Cortex of kidney (tissue), 1 donor: Measurements from ENCODE around the gene DUSP12.

Experiments used
- DNase-seq: peaks from one replicate; lab custom pipeline; 2025; lab: John Stamatoyannopoulos, UW

Gene DUSP12

DNA sequence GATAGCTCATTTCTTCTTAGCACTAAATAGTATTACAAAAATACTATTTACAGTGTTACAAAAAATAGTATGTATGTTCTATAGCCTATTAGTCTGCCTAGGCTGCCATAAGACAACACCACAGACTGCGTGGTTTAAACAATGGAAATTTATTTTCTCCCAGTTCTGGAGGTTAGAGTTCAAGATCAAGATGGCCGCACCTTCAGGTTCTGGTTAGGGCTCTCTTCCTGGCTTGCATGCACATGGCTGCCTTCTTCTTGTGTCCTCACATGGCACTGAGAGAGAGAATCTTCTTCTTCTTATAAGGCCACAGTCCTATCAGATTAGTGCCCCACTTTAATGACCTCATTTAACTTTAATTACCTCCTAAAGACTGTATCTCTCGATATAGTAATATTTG, 20.7 kb downstream of the DUSP12 start:
- DNase-seq, result no peak

DNA sequence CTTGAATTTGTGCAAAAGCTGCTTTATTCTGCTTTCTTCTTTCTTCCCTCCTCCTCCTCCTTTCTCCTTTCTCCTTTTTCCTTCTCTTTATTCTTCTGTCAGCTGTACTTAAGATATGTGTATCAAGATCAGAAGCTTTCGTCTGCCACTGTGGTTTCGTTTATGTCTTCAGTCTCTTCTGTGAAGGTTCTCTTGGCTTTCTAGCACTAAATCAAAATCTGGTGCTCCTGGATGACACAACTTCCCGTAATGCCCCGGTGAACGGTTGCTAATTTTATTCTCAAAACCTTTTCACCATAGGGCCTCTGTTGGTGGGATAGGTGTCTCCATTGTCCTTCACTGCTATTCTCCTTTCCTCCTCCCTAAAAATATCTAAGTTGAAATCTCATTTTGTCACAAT, 21.6 kb downstream of the DUSP12 start:
- no peak for DNase-seq

- DNase-seq, result no peak
These were observed 22.4 kb downstream of the DUSP12 start for GRCh38 chr1:161771973-161772372.

DNA sequence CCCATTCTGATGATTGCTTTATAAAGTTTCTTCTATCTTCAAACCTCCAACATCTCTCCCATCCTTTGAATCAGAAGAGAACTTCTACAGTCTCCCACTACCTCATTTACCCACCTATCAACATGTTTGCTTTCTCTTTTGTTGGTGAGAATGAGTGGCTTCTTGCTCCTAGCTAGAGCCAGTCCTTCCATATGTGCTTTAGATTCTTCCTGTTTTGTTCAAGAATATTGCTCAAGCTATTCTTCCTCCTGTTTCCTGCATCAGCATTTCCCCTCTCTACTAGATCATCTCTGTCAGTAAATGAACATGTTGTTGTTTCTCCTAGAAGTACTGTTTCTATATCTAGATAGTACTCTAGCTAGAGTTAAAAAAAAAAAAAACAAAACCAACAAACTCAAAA, 22.8 kb downstream of the DUSP12 start:
- no peak for DNase-seq

DNA sequence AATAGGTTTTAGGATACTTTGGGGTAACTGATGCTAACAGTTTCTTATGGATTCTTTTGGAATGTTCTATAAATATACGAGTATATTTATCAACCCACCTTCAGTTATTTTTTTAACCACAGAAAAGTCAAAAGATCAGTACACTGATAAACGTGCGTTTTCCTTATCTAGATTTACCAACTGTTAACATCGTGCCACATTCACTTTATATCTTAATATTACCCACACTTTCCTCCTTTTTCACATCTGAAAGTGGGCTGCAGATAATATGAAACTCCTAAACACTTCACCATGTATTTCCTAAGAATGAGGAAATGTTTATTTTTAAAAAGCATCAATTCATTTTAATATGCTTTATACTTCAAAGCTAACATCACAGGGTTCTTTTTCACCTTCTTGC, 24.2 kb downstream of the DUSP12 start:
- DNase-seq, result no peak

DNA sequence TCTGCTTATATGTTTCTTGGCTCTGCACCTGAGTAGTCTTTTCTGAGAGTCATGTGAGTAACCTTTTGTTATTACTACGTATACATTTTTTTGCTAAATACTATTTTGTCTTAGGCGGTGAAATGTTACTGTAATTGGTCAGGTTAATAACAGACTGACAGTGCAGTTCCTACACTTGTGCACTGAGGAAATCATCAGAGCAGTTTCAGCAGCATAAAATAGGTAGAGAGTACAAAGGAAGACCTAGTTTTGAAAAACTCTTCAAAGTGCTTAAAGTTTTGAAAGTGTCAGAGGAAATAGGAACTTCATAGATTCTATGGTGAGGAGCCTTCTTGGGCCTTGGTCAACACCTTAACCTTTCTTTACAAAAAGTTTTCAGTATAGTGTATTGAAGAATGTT, 27.7 kb downstream of the DUSP12 start:
- DNase-seq, result no peak

DNA sequence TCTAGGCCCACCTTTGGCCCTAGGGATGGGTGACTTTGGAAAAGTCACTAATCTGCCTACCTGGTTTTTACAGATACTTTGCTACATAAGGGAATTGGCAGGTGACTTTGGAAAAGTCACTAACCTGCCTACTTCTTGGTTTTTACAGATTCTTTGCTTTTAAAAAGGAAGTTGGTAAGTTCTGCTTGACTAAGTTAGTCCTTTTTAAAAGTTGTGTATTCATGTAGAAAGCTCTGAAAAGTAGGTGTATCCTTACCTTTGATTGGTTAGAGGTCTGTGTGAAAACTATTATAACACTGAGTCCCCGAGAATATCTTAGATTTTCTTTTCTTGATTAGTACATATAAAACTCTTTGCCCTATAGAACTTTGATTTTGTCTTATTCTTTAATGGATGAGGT, 28.9 kb downstream of the DUSP12 start:
- DNase-seq, result no peak

DNA sequence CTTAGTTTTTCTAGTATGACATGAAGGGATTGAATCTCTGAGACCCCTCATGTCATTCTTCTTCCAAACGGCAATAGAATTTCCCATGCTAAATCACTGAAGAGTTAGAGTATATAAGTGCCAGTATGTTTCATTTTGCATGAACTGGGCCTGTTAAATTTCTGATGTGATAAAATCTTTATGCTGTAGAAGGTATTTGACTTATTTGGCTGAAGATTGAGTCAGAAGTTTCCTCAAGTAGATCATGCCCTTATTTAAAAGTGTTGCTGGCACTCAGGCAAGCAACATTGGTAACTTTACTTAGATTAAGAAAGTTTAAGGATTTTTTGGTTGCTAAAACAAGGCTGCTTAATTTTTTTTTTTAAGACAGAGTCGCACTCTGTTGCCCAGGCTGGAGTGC, 29.8 kb downstream of the DUSP12 start:
- DNase-seq, result no peak

- DNase-seq, result no peak
These were observed 32.4 kb downstream of the DUSP12 start for GRCh38 chr1:161781995-161782394.

GRCh38 chr1:161782886-161783285, 33.3 kb downstream of the DUSP12 start:
- DNase-seq, result no peak

GRCh38 chr1:161784968-161785367, 35.4 kb downstream of the DUSP12 start:
- no peak for DNase-seq

GRCh38 chr1:161787355-161787754, 37.8 kb downstream of the DUSP12 start:
- DNase-seq, result no peak

DNA sequence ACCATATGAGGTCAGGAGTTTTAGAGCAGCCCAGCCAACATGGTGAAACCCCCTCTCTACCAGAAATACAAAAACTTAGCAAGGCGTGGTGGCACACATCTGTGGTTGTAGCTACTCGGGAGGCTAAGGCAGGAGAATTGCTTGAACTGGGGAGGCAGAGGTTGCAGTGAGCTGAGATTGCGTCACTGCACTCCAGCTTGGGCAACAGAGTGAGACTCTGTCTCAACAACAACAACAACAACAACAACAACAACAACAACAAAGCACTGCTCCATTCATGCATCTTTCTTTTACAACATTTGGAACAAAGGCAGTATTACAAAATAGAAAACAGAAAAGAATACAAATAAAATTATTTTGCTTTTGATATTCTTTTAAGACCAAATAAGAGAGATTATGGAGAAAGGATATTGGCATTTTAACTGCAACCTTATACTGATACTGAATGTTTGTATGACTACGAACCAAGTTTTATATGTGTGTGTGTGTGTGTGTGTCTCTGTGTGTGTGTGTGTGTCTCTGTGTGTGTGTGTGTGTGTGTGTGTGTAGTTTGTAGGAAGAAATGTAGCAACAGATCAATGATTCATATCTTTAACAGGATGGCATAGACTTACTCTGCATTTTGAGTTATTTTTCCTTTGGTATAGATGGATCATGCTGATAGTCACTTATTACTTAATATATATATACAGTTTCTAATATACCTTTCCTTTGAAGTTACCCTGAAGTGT, 41.2 kb downstream of the DUSP12 start:
- no peak for DNase-seq

- DNase-seq, result no peak
These were observed 42.5 kb downstream of the DUSP12 start for GRCh38 chr1:161791904-161792655.

DNA sequence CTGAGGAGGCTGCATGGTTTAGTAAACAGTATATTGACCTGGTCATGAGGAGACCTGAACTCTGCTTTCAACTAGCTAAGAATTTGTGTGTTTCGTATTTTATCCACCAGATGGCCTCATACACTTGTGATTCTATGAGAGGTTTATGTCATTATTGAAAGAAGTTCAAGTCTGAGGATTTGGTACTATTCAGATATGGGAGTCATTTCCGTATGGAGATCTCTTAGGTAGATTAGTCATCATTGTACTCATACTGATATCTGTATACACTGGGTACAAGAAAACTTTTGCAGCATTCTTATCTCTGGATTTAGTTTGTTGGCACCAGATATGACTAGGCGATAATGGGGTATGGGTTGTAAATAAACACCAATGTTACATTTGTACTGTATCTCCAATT, 43.2 kb downstream of the DUSP12 start:
- DNase-seq, result no peak

GRCh38 chr1:161799792-161800191, 50.2 kb downstream of the DUSP12 start:
- DNase-seq, result no peak

- no peak for DNase-seq
These were observed 52.4 kb downstream of the DUSP12 start for GRCh38 chr1:161801955-161802354.

DNA sequence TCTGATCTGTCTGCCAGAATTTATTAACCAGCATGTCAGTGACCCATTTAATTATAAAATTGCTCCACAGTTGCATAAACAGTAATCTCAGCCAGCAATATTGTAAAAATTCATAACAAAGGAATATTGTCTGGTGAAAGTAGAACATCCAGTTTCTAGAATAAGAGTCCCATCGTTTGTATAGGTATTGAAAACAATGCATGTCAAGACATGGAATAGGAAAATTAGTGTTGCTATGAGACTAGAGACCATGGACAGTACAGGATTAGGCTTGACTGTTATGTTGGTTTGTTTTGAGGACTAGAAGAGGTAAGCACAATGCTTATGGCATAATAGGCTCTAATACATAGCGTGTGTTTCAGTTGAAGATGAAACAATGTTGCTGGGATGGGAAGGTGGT, 53.6 kb downstream of the DUSP12 start:
- DNase-seq, result no peak

DNA sequence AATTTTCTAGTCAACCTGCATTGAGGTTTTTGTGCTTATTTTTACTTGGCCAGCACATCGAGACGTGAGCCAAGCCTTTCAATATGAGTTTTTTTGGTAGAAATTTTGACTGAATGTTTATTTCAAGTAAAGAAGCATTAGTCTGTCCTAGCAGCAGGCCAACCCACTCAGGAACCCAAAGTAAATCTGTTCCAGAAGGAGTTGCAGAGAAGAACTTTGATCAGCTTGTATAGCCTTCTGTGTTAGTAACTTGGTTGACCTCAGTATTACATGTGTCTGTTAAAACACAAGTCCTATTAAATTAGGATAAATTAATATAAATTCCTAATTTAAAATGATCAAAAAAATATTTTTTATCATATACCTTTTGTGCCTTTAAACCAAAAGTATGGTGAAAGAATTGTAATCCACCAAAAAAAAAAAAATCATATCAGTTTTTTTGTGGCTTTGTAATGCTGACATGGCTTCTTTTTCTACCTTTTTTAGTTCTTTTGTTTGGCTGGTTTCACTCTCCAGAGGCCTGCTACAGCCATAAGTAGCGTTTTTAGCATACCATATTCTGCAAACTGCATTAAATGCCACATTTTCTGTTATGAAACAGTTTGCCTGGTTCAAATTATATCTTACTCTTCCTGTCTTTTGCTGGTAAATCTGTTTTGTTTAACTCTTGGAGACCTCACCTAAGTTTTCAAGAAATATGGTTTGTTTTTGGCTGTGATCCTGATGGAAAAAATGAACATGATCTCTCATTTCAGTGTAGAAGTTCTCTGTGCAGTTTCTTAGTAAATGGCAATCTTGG, 56.0 kb downstream of the DUSP12 start:
- no peak for DNase-seq
